Melanocyte of skin (primary cell): ENCODE data around the gene TDG. TPM values are rescaled to one million over a fixed set of nuclear protein-coding genes. Genes with fewer than 3 reads are reported as not detected.

ENCODE experiments used
- total RNA-seq, 2 donors: library from RNA; depleted of rRNA; stranded (reverse); fragments of >200 nt; gene quantifications; 2 replicates each; pipeline ENCODE4 v1.2.3, GENCODE V29; 2012

The TDG gene
- 10 to 100 TPM; 15.5 to 22.0 TPM for total RNA-seq

DNA sequence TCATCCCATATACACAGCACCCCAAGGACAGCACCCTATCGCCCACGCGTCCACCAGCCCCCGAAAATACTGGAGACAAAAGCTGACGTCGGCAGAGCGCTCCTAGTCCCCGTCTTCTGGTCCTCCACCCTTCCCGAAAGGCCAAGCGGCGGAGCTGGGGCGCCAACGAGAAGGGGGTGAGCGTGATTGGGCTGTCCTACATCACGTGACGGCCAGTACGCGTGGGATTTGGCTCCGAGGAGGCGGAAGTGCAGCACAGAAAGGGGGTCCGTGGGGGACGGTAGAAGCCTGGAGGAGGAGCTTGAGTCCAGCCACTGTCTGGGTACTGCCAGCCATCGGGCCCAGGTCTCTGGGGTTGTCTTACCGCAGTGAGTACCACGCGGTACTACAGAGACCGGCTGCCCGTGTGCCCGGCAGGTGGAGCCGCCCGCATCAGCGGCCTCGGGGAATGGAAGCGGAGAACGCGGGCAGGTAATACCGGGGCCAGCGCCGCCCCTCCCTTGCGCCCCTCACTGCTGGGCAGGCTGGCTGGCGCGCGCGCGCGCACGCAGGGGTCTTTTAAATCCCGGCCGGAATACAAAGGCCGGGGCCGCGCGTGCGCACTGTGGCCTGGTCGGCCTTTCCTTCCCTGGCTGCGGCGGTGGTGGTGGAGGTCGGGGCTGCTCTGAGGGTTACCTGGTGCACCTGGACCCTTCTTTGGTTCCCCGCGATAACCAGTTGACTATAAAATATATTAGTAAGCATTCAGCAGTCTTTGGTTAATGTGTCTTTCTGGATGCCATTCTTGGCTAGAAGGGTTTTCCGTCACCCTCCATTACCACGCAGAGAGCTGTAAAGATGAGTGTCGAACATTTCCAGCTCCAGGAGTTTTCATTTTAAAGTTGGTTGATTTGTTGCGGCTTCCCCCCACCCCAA lies at the start of gene TDG:
Gene TDG, plus strand, starts transcription at position 283 of the 915 bp plus-strand sequence. Its CDS starts 166 bp downstream, at position 449.

DNA sequence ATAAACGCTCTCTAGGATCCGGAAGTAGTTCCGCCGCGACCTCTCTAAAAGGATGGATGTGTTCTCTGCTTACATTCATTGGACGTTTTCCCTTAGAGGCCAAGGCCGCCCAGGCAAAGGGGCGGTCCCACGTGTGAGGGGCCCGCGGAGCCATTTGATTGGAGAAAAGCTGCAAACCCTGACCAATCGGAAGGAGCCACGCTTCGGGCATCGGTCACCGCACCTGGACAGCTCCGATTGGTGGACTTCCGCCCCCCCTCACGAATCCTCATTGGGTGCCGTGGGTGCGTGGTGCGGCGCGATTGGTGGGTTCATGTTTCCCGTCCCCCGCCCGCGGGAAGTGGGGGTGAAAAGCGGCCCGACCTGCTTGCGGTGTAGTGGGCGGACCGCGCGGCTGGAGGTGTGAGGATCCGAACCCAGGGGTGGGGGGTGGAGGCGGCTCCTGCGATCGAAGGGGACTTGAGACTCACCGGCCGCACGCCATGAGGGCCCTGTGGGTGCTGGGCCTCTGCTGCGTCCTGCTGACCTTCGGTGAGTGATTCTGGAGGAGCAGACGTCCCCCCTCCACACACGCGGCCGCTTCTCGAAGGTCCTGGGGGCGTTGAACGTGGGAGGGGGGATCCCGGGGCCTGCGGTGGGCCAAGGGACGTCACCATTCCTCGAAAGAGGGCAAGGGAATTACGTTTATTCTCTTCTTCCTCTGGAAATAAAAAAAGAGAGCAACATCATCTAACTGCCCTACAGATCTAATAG lies 35.5 kb upstream of the TDG start, which contains the start of gene HSP90B1:
Gene HSP90B1, plus strand, starts transcription at position 377 of the 753 bp plus-strand sequence. Its CDS starts 106 bp downstream, at position 483.

Other genes starting within 250 kb of the TDG start
- 10 to 100 TPM; 23.4 to 29.6 TPM for gene NT5DC3, start 124.6 kb upstream of the TDG start, total RNA-seq
- gene HSP90B1, start 35.5 kb upstream of the TDG start, total RNA-seq, result 100 to 1,000 TPM; 240 to 492 TPM
- 1 to 10 TPM in 1 of 2 donors, not detected in 1; 1.7 TPM for gene GLT8D2, start 84.3 kb downstream of the TDG start, total RNA-seq
- gene HCFC2, start 98.7 kb downstream of the TDG start, total RNA-seq, result 10 to 100 TPM in 1 of 2 donors, 1 to 10 TPM in 1; 9.7 to 12.0 TPM
- gene NFYB, start 172.3 kb downstream of the TDG start, total RNA-seq, result 1 to 10 TPM; 5.5 to 9.0 TPM
- 100 to 1,000 TPM; 162 to 313 TPM for gene TXNRD1, start 249.9 kb downstream of the TDG start, total RNA-seq